Measurements from ENCODE around the gene RNF130.

RNF130 gene

DNA sequence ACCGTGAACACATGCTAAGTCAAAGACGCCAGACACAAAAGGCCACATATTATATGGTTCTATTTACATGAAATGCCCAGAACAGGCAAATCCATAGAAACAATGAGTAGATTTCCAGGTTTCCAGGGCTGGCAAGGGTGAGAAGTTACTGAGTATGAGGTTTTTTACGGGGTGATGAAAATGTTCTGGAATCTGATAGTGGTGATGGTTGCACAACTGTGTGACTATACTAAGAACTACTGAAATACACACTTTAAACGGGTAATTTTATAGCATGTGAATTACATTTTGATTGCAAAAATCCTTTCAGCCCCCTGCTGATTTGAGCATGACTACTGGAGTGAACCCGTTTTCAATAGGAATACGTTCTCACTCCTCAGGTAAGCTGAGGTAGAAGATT is 117.1 kb downstream of the RNF130 start:
- Histone ChIP-seq H3K9ac (no peak overlapping the region), H3K9me3 (ENCODE audit: control insufficient read depth, low read length) (no peaks in the 10 kb centered on the region), H3K4me3 (ENCODE audit: low read depth, low read length) (no peak overlapping the region), H3K4me1 (no peaks in the 10 kb centered on the region), H3K36me3 (ENCODE audit: control insufficient read depth, insufficient read depth, low read length) (no peaks in the 10 kb centered on the region), H3K79me2 (no peaks in the 10 kb centered on the region), H3K27me3 (ENCODE audit: control insufficient read depth, insufficient read depth, low read length) (no peaks in the 10 kb centered on the region), H2AFZ (no peak overlapping the region), H3K4me2 (ENCODE audit: low read length) (no peak overlapping the region), H3K27ac (no peak overlapping the region)
- TF ChIP-seq, protein P1, sequence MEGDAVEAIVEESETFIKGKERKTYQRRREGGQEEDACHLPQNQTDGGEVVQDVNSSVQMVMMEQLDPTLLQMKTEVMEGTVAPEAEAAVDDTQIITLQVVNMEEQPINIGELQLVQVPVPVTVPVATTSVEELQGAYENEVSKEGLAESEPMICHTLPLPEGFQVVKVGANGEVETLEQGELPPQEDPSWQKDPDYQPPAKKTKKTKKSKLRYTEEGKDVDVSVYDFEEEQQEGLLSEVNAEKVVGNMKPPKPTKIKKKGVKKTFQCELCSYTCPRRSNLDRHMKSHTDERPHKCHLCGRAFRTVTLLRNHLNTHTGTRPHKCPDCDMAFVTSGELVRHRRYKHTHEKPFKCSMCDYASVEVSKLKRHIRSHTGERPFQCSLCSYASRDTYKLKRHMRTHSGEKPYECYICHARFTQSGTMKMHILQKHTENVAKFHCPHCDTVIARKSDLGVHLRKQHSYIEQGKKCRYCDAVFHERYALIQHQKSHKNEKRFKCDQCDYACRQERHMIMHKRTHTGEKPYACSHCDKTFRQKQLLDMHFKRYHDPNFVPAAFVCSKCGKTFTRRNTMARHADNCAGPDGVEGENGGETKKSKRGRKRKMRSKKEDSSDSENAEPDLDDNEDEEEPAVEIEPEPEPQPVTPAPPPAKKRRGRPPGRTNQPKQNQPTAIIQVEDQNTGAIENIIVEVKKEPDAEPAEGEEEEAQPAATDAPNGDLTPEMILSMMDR (IDR thresholded peaks at IDR 0.05), result no peak

DNA sequence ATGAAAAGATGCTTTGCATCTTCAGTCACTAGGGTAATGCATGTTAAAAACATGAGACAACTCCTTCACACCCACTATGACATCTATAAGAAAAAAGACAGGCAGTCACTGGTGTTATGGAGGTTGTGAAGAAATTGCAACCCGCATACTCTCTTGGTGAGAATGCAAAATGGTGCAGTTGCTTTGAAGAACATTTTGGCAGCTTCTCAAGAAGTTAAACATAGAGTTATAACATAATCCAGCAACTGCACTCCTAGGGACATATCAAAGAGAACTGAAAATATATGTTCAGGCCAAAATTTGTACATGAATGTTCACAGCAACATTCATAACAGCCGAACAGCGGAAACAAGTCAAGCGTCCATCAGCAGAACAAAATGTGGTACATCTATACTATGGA is 117.6 kb downstream of the RNF130 start:
- no peak overlapping the region for H3K4me2 ChIP-seq (ENCODE audit: low read length)
- no peaks in the 10 kb centered on the region for H3K9me3 ChIP-seq (ENCODE audit: control insufficient read depth, low read length)
- H3K27ac ChIP-seq, result no peak overlapping the region
- H3K4me3 ChIP-seq (ENCODE audit: low read depth, low read length), result no peak overlapping the region
- TF ChIP-seq, protein P1 (IDR thresholded peaks at IDR 0.05), result no peak
- H2AFZ ChIP-seq, result no peak overlapping the region
- H3K4me1 ChIP-seq, result no peaks in the 10 kb centered on the region
- no peak overlapping the region for H3K9ac ChIP-seq
- no peaks in the 10 kb centered on the region for H3K79me2 ChIP-seq
- H3K27me3 ChIP-seq (ENCODE audit: control insufficient read depth, insufficient read depth, low read length), result no peaks in the 10 kb centered on the region
- H3K36me3 ChIP-seq (ENCODE audit: control insufficient read depth, insufficient read depth, low read length), result no peaks in the 10 kb centered on the region

DNA sequence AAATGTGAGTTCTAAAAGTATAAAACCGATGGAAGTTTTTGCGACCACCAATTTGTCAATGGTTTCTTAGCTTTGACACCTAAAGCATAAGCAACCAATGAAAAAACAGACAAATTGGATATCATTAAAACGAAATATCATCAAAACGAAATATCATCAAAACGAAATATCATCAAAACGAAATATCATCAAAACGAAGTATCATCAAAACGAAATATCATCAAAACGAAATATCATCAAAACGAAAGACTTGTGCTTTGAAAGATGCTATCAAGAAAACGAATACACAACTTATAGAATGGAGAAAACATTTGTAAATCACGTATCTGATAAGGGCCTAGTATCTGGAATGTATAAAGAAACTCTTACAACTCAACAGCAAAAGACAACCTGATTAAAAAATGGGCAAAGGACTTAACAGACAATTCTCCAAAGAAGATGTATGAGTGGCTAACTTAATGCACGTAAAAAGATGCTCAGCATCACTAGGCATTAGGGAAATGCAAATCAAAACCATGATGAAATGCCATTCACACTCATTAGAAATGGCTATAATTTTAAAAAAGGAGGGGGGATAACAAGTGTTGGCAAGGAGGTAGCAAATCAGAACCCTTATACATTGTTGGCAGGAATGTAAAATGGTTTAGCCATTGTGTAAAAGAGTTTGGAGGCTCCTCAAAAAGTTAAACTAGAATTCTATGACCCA is 134.4 kb downstream of the RNF130 start:
- Histone ChIP-seq H3K27me3 (ENCODE audit: control insufficient read depth, insufficient read depth, low read length) (no peaks in the 10 kb centered on the region), H3K9me3 (ENCODE audit: control insufficient read depth, low read length) (no peaks in the 10 kb centered on the region), H3K9ac (no peak overlapping the region), H3K79me2 (no peaks in the 10 kb centered on the region), H3K4me3 (ENCODE audit: low read depth, low read length) (no peak overlapping the region), H3K27ac (no peak overlapping the region), H3K4me2 (ENCODE audit: low read length) (no peak overlapping the region), H3K4me1 (no peaks in the 10 kb centered on the region), H3K36me3 (ENCODE audit: control insufficient read depth, insufficient read depth, low read length) (no peaks in the 10 kb centered on the region), H2AFZ (no peak overlapping the region)
- TF ChIP-seq, protein P1 (IDR thresholded peaks at IDR 0.05), result no peak

DNA sequence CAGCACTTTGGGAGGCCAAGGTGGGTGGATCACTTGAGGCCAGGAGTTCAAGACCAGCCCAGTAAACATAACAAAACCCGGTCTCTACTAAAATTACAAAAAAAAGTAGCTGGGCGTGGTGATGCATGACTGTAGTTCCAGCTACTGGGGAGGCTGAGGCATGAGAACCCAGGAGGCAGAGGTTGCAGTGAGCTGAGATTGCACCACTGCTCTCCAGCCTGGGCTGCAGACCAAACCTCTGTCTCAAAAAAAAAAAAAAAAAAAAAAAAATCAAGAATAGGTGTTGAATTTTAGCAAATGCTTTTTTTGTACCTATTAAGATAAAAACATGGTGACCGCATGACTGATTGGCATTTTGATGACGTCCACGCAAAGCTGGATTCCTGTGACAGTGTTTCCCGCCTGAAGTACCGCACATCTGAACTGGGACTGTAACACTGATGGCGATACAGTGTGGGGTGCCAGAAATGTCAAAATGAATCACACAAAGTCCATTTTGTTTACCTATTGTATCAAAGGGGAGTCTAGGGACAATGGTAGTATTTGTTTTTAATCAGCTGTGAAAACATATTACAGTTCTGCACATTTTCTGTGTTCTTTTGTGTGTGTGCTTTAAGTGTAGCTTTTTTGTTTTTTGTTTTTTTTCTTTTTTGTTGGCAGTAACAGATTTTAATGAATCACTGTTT is 140.6 kb downstream of the RNF130 start:
- TF ChIP-seq, protein P1 (IDR thresholded peaks at IDR 0.05), result no peak
- H3K9ac ChIP-seq, result no peak overlapping the region
- H3K9me3 ChIP-seq (ENCODE audit: control insufficient read depth, low read length), result no peaks in the 10 kb centered on the region
- H2AFZ ChIP-seq, result no peak overlapping the region
- no peaks in the 10 kb centered on the region for H3K79me2 ChIP-seq
- no peak overlapping the region for H3K4me3 ChIP-seq (ENCODE audit: low read depth, low read length)
- no peaks in the 10 kb centered on the region for H3K4me1 ChIP-seq
- H3K27me3 ChIP-seq (ENCODE audit: control insufficient read depth, insufficient read depth, low read length), result no peaks in the 10 kb centered on the region
- H3K27ac ChIP-seq, result no peak overlapping the region
- no peak overlapping the region for H3K4me2 ChIP-seq (ENCODE audit: low read length)
- no peaks in the 10 kb centered on the region for H3K36me3 ChIP-seq (ENCODE audit: control insufficient read depth, insufficient read depth, low read length)

Data from parathyroid adenoma (tissue), 2 donors.